AG04449 (cell line): Measurements from ENCODE around the gene IQCE.
A peak's percentile ranks its signal among the peaks of the same experiment; 100 is the strongest.

Experiments used
- CTCF ChIA-PET: fragments of 350-600 bp; formaldehyde crosslinking; extraction: SDS; loops from one replicate; lab custom pipeline; 2021; ENCODE audit warnings: antibody characterized with exemption; lab: Yijun Ruan, JAX
- POLR2A ChIA-PET: fragments of 400-600, 350-600 bp; formaldehyde crosslinking; extraction: SDS; loops from one replicate; lab custom pipeline; 2020; ENCODE audit warnings: antibody characterized with exemption, inconsistent platforms; lab: Yijun Ruan, JAX
- DNase-seq: peaks from one replicate; pipeline ENCODE4 v3.0.0-alpha.2; 2010; ENCODE audit warnings: low read depth, low spot score
- H3K4me3 ChIP-seq: 2 replicates; pipeline ENCODE4 v1.5.1; 2011; ENCODE audit warnings: low read depth, mild to moderate bottlenecking, control low read depth, low read length
- CTCF ChIP-seq: IDR thresholded peaks from one replicate; pipeline ENCODE4 v1.5.1; 2011; ENCODE audit warnings: mild to moderate bottlenecking, moderate library complexity, low read length, control low read depth, inconsistent platforms; ENCODE audit not compliant: insufficient read depth; ENCODE audit errors: missing control alignments

IQCE gene

GRCh38 chr7:2637505-2638223, 78.9 kb downstream of the IQCE start:
- H3K4me3 ChIP-seq, result peak overlapping the region; percentile 20

GRCh38 chr7:2638224-2638991, 79.6 kb downstream of the IQCE start:
- ChIA-PET POLR2A (interaction anchor here (0.6 kb wide), 1 partner anchor 49 kb away, joined by 4 read pairs; no protein-coding TSS in a partner anchor), CTCF (interaction anchor here (0.9 to 1.6 kb wide), 3 partner anchors 30 to 150 kb away, joined by 3 read pairs; no protein-coding TSS in a partner anchor)
- no peak for DNase-seq
- H3K4me3 ChIP-seq, result peak overlapping the region; percentile 20
- TF ChIP-seq CTCF, result no peak

More at GRCh38 chr7:2637505-2638223, 78.9 kb downstream of the IQCE start:
- ChIA-PET CTCF (interaction anchor here (0.9 to 1.6 kb wide), 4 partner anchors 29 to 187 kb away, joined by 3 read pairs; no protein-coding TSS in a partner anchor), POLR2A (interaction anchor here (0.6 kb wide), 1 partner anchor 48 kb away, joined by 4 read pairs; no protein-coding TSS in a partner anchor)
- no peak for TF ChIP-seq CTCF
- no peak for DNase-seq

- ChIA-PET POLR2A (no interaction called here), CTCF (no interaction called here)
- DNase-seq, result no peak
- no peak overlapping the region for H3K4me3 ChIP-seq
- no peak for TF ChIP-seq CTCF
Observed at GRCh38 chr7:2639181-2639681, 80.5 kb downstream of the IQCE start.

DNA sequence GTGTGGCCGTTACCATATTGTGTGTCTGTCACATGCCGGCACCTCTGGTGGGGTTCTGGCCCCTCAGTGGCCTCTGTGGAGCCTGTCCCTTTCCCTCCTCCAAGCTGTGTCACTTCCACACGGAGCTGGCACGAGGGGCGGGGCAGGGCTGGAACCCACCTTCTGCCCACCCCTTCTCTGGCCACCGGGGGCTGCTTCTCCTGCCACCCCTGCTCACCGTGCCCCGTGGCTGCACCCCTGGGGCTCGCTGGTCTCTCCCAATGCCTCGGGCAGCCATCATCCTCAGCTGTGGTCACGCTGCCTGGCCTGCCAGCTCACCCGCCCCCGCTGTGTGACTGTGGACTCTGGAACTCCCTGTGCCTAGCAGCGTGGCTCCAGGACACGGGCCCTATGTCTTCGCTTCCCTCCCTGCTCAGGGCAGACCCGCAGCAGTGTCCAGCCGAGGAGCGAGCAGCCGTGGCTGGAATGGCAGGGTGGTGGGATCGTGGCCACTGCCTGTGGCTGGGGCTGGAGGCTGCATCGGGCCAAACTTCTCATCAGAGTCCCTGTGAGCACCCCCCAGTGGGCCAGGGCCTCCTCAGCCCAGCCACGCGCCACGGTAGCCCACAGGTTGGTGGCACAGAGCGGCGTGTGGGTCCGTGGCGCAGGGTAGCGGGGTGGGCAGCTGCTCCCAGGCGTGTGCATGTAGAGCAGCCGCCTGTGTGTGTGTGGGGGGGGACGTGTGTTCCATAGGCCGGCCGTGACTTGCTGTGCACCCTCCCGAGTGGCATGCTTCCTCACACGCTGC, 81.1 kb downstream of the IQCE start:
- ChIA-PET CTCF (no interaction called here), POLR2A (no interaction called here)
- H3K4me3 ChIP-seq, result no peak overlapping the region
- no peak for DNase-seq
- TF ChIP-seq CTCF, result no peak

- CTCF ChIA-PET, result no interaction called here
Observed at GRCh38 chr7:2640482-2640830, 81.7 kb downstream of the IQCE start.

More at GRCh38 chr7:2640482-2640830, 81.7 kb downstream of the IQCE start:
- no peak for TF ChIP-seq CTCF
- no peak for DNase-seq
- H3K4me3 ChIP-seq, result no peak overlapping the region
- POLR2A ChIA-PET, result no interaction called here
